CD4-positive, alpha-beta T cell (primary cell): Measurements from ENCODE around the gene MSMP. TPM values are rescaled to one million over a fixed set of nuclear protein-coding genes. Genes with fewer than 3 reads are reported as not detected.

Experiments
- ATAC-seq: fragments of 200-7000 bp; cut with Tn5 transposase; one replicate; pipeline ENCODE4 v1.10.0; 2022; ENCODE audit warnings: mild to moderate bottlenecking; ENCODE audit not compliant: poor library complexity
- CTCF ChIA-PET: fragments of 350-600 bp; sonication (Branson Sonifier 250); formaldehyde crosslinking; loops from one replicate; lab custom pipeline; 2021; ENCODE audit warnings: antibody characterized with exemption, inconsistent platforms; lab: Charles Lee
- POLR2A ChIA-PET: fragments of 350-600 bp; sonication (Branson Sonifier 250); formaldehyde crosslinking; loops from one replicate; lab custom pipeline; 2021; ENCODE audit warnings: antibody characterized with exemption, inconsistent platforms; lab: Charles Lee
- DNase-seq, 14 experiments: peaks; one replicate each; pipeline ENCODE4 v3.0.0-alpha.2; 2013 to 2020; ENCODE audit warnings: mixed read lengths in 2 of 14
- H3K27ac ChIP-seq, 2 donors: one replicate each; pipeline versions ENCODE4 v1.5.1 to v1.7.0; 2013; ENCODE audit warnings: low read length in 2 of 2, low read depth in 1 of 2, mild to moderate bottlenecking in 1 of 2
- H3K27me3 ChIP-seq, 2 experiments: 1 replicate in 1 of 2; 2 replicates in 1 of 2; pipeline versions ENCODE4 v1.6.1 to v1.7.0; 2013; ENCODE audit warnings: low read length in 2 of 2, control low read depth in 1 of 2, mild to moderate bottlenecking in 1 of 2, moderate library complexity in 1 of 2; ENCODE audit not compliant: insufficient read depth in 2 of 2, control insufficient read depth in 1 of 2
- H3K36me3 ChIP-seq: one replicate; pipeline ENCODE4 v1.6.1; 2013; ENCODE audit warnings: low read length, control low read depth; ENCODE audit not compliant: insufficient read depth
- H3K4me1 ChIP-seq: one replicate; pipeline ENCODE4 v1.6.1; 2013; ENCODE audit warnings: low read length, control low read depth; ENCODE audit not compliant: insufficient read depth
- H3K4me3 ChIP-seq: one replicate; pipeline ENCODE4 v1.5.1; 2013; ENCODE audit warnings: mild to moderate bottlenecking, low read length, moderate library complexity
- H3K9me3 ChIP-seq, 2 experiments: 1 replicate in 1 of 2; 2 replicates in 1 of 2; pipeline versions ENCODE4 v1.6.1 to v1.7.0; 2013; ENCODE audit warnings: low read length in 2 of 2, mild to moderate bottlenecking in 2 of 2, control low read depth in 1 of 2, moderate library complexity in 1 of 2; ENCODE audit not compliant: control insufficient read depth in 1 of 2, insufficient read depth in 1 of 2
- H3K27ac Mint-ChIP-seq: one replicate; pipeline ENCODE4 v1.8.0; 2020; ENCODE audit warnings: mixed read lengths
- H3K27me3 Mint-ChIP-seq: one replicate; pipeline ENCODE4 v1.8.0; 2021; ENCODE audit warnings: mixed read lengths
- H3K36me3 Mint-ChIP-seq: one replicate; pipeline ENCODE4 v1.8.0; 2021; ENCODE audit warnings: low read depth, mixed read lengths
- H3K4me1 Mint-ChIP-seq: one replicate; pipeline ENCODE4 v1.8.0; 2021; ENCODE audit warnings: low read depth, mixed read lengths
- H3K4me3 Mint-ChIP-seq: one replicate; pipeline ENCODE4 v1.8.0; 2020; ENCODE audit warnings: mild to moderate bottlenecking, mixed read lengths
- H3K9me3 Mint-ChIP-seq: one replicate; pipeline ENCODE4 v1.8.0; 2020; ENCODE audit warnings: mixed read lengths
- intact Hi-C, 2 experiments: fragments of 100-400 bp; cut with DNase I in 1 of 2; cut with micrococcal nuclease in 1 of 2; formaldehyde crosslinking; loops; one replicate each; pipeline versions ENCODE4 v1.15.1 to v1.9.0; 2023 to 2025; cut with DNase I, micrococcal nuclease
- total RNA-seq, 174 experiments: library from RNA in 2 of 174; stranded (reverse) in 2 of 174; gene quantifications; one replicate each; pipeline ENCODE4 v1.2.3 and lab custom pipeline; 2021 to 2026
- TF ChIP-seq, protein P1 (sequence below): fragments of 200-600 bp; IDR thresholded peaks from one replicate; pipeline ENCODE4 v1.8.0; 2022; ENCODE audit warnings: antibody characterized with exemption, mild to moderate bottlenecking

Gene MSMP
- total RNA-seq, 2 experiments from 2014 or later: not detected

- H3K27me3 Mint-ChIP-seq: no peaks in the 10 kb centered on the region
- H3K9me3 Mint-ChIP-seq: no peaks in the 10 kb centered on the region
- CTCF ChIA-PET: interaction anchor here (0.8 to 1.0 kb wide), 2 partner anchors 30 to 65 kb away, joined by 3 read pairs; no protein-coding TSS in a partner anchor
- ATAC-seq (no peak), DNase-seq (no peak)
- H3K4me1 Mint-ChIP-seq: peaks cover 61% of the 10 kb centered on the region
- intact Hi-C loops: no loop called here
- POLR2A ChIA-PET: no interaction called here
- Histone ChIP-seq H3K4me1 (peaks cover 20% of the 10 kb centered on the region), H3K4me3 (no peak overlapping the region), H3K36me3 (peaks cover under 1% of the 10 kb centered on the region), H3K9me3 (no peaks in the 10 kb centered on the region), H3K27ac (no peak overlapping the region), H3K27me3 (no peaks in the 10 kb centered on the region)
- H3K27ac Mint-ChIP-seq: no peak overlapping the region
- TF ChIP-seq, protein P1, sequence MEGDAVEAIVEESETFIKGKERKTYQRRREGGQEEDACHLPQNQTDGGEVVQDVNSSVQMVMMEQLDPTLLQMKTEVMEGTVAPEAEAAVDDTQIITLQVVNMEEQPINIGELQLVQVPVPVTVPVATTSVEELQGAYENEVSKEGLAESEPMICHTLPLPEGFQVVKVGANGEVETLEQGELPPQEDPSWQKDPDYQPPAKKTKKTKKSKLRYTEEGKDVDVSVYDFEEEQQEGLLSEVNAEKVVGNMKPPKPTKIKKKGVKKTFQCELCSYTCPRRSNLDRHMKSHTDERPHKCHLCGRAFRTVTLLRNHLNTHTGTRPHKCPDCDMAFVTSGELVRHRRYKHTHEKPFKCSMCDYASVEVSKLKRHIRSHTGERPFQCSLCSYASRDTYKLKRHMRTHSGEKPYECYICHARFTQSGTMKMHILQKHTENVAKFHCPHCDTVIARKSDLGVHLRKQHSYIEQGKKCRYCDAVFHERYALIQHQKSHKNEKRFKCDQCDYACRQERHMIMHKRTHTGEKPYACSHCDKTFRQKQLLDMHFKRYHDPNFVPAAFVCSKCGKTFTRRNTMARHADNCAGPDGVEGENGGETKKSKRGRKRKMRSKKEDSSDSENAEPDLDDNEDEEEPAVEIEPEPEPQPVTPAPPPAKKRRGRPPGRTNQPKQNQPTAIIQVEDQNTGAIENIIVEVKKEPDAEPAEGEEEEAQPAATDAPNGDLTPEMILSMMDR: no peak
- H3K4me3 Mint-ChIP-seq: peak overlapping the region; percentile 49
- peaks cover 9% of the 10 kb centered on the region for H3K36me3 Mint-ChIP-seq
Measured at GRCh38 chr9:35759795-35760194, 5.7 kb upstream of the MSMP start.

- H3K4me3 ChIP-seq: no peak overlapping the region
- no peak for DNase-seq
- Mint-ChIP-seq H3K4me3 (peak overlapping the region; percentile 95), H3K27me3 (no peaks in the 10 kb centered on the region), H3K9me3 (no peaks in the 10 kb centered on the region), H3K4me1 (peaks cover 61% of the 10 kb centered on the region), H3K27ac (peak overlapping the region; percentile 72), H3K36me3 (peaks cover 15% of the 10 kb centered on the region)
- no peaks in the 10 kb centered on the region for H3K9me3 ChIP-seq
- POLR2A ChIA-PET: interaction anchor here (0.8 to 2.6 kb wide), 2 partner anchors 10 to 11 kb away, joined by 5 to 19 read pairs; partner anchors contain the start of genes GBA2 and RGP1
- CTCF ChIA-PET: interaction anchor here (1.0 to 1.5 kb wide), 3 partner anchors 22 to 155 kb away, joined by 3 to 4 read pairs (median 3); no protein-coding TSS in a partner anchor
- no peaks in the 10 kb centered on the region for H3K27me3 ChIP-seq
- intact Hi-C loops: no loop called here
- TF ChIP-seq, protein P1: no peak
- H3K27ac ChIP-seq: peak overlapping the region in 1 of 2 donors; percentile 3
- ATAC-seq: no peak
- H3K4me1 ChIP-seq: peaks cover 20% of the 10 kb centered on the region
- peaks cover 11% of the 10 kb centered on the region for H3K36me3 ChIP-seq
Measured at GRCh38 chr9:35758475-35759050, 4.5 kb upstream of the MSMP start.

- peak overlapping the region; percentile 72 for H3K27ac Mint-ChIP-seq
- TF ChIP-seq, protein P1: no peak
- peaks cover 22% of the 10 kb centered on the region for H3K36me3 Mint-ChIP-seq
- DNase-seq (no peak), ATAC-seq (no peak)
- Histone ChIP-seq H3K4me3 (peak overlapping the region; percentile 91), H3K27me3 (no peaks in the 10 kb centered on the region), H3K27ac (peak overlapping the region in 1 of 2 donors; percentile 3), H3K36me3 (peaks cover 18% of the 10 kb centered on the region), H3K9me3 (no peaks in the 10 kb centered on the region), H3K4me1 (peaks cover 20% of the 10 kb centered on the region)
- intact Hi-C loops: loop anchor here in 1 of 2 experiments (2.0 kb wide), 1 partner anchor 25 kb away; the partner anchor contains the start of genes CREB3 and TLN1
- H3K9me3 Mint-ChIP-seq: no peaks in the 10 kb centered on the region
- CTCF ChIA-PET: interaction anchor here (1.0 to 1.8 kb wide), 3 partner anchors 10 to 154 kb away, joined by 3 to 10 read pairs (median 4); partner anchors contain the start of genes GBA2 and RGP1
- H3K27me3 Mint-ChIP-seq: no peaks in the 10 kb centered on the region
- peak overlapping the region; percentile 95 for H3K4me3 Mint-ChIP-seq
- POLR2A ChIA-PET: interaction anchor here (2.6 kb wide), 1 partner anchor 10 kb away, joined by 19 read pairs; no protein-coding TSS in a partner anchor
- H3K4me1 Mint-ChIP-seq: peaks cover 57% of the 10 kb centered on the region
Measured at GRCh38 chr9:35757892-35758275, 3.8 kb upstream of the MSMP start.
